Activated T-cell treated with anti-CD3 and anti-CD28 coated beads, Interleukin-2, amount 50 U/mL, for 24 hours (primary cell): ENCODE data around the gene DCAF4L1.

Experiments
- DNase-seq: peaks from one replicate; pipeline ENCODE4 v3.0.0-alpha.2; 2020
- H3K27ac Mint-ChIP-seq: 2 replicates; pipeline ENCODE4 v1.8.0; 2020; ENCODE audit warnings: mild to moderate bottlenecking, mixed read lengths
- H3K27me3 Mint-ChIP-seq: 2 replicates; pipeline ENCODE4 v1.8.0; 2020; ENCODE audit warnings: mixed read lengths
- H3K36me3 Mint-ChIP-seq: 2 replicates; pipeline ENCODE4 v1.8.0; 2020; ENCODE audit warnings: low read depth, mixed read lengths
- H3K4me1 Mint-ChIP-seq: 2 replicates; pipeline ENCODE4 v1.8.0; 2020; ENCODE audit warnings: low read depth, mixed read lengths
- H3K4me3 Mint-ChIP-seq: 2 replicates; pipeline ENCODE4 v1.8.0; 2020; ENCODE audit warnings: mild to moderate bottlenecking, moderate library complexity, mixed read lengths
- H3K9me3 Mint-ChIP-seq: 2 replicates; pipeline ENCODE4 v1.8.0; 2020; ENCODE audit warnings: mixed read lengths

DCAF4L1 gene

GRCh38 chr4:42008011-42008786 lies 26.6 kb downstream of the DCAF4L1 start:
- peaks cover 45% of the 10 kb centered on the region for H3K4me1 Mint-ChIP-seq
- no peaks in the 10 kb centered on the region for H3K9me3 Mint-ChIP-seq
- H3K27ac Mint-ChIP-seq, result no peak overlapping the region
- H3K27me3 Mint-ChIP-seq, result no peaks in the 10 kb centered on the region
- no peak overlapping the region for H3K4me3 Mint-ChIP-seq
- H3K36me3 Mint-ChIP-seq, result peaks cover 80% of the 10 kb centered on the region
- no peak for DNase-seq

- Mint-ChIP-seq H3K36me3 (peaks cover 63% of the 10 kb centered on the region), H3K27ac (no peak overlapping the region)
Observed at GRCh38 chr4:42015438-42015837, 33.9 kb downstream of the DCAF4L1 start.

GRCh38 chr4:42018451-42018850 lies 36.9 kb downstream of the DCAF4L1 start:
- Mint-ChIP-seq H3K4me3 (no peak overlapping the region), H3K27ac (no peak overlapping the region), H3K9me3 (no peaks in the 10 kb centered on the region), H3K36me3 (peaks cover 64% of the 10 kb centered on the region), H3K27me3 (no peaks in the 10 kb centered on the region), H3K4me1 (peaks cover 29% of the 10 kb centered on the region)
- DNase-seq, result no peak

More at GRCh38 chr4:42015438-42015837, 33.9 kb downstream of the DCAF4L1 start:
- DNase-seq, result no peak
- Mint-ChIP-seq H3K27me3 (no peaks in the 10 kb centered on the region), H3K4me3 (no peak overlapping the region), H3K9me3 (no peaks in the 10 kb centered on the region), H3K4me1 (peaks cover 39% of the 10 kb centered on the region)
